GM12878 (cell line): ENCODE measurements around the gene SOX4. TPM values are rescaled to one million over a fixed set of nuclear protein-coding genes. Genes with fewer than 3 reads are reported as not detected.
A peak's percentile ranks its signal among the peaks of the same experiment; 100 is the strongest.

Source experiments
- BCL11A ChIP-seq: IDR thresholded peaks from 2 replicates; pipeline ENCODE4 v1.6.1; 2011; ENCODE audit warnings: low read depth, low read length
- BMI1 ChIP-seq: fragments of 450-650 bp; IDR thresholded peaks from 2 replicates; pipeline ENCODE4 v1.6.1; 2016; ENCODE audit warnings: mild to moderate bottlenecking, moderate library complexity, borderline replicate concordance
- CEBPZ ChIP-seq: fragments of 150-350 bp; IDR thresholded peaks from 2 replicates; pipeline ENCODE4 v1.6.1; 2016; ENCODE audit warnings: low read depth, low read length
- DPF2 ChIP-seq: fragments of 450-650 bp; IDR thresholded peaks from 2 replicates; pipeline ENCODE4 v1.6.1; 2017; ENCODE audit warnings: mild to moderate bottlenecking
- GATAD2B ChIP-seq: fragments of 450-650 bp; conservative IDR thresholded peaks from 2 replicates; pipeline ENCODE4 v1.6.1; 2017; ENCODE audit warnings: low read depth, mild to moderate bottlenecking, moderate library complexity
- KDM1A ChIP-seq: fragments of 200-600 bp; sonication (generic); IDR thresholded peaks from 2 replicates; pipeline ENCODE4 v1.6.1; 2016; ENCODE audit warnings: borderline replicate concordance
- MXI1 ChIP-seq: fragments of 150-350 bp; IDR thresholded peaks from 2 replicates; pipeline ENCODE4 v1.6.1; 2011; ENCODE audit warnings: low read depth, mild to moderate bottlenecking, inconsistent platforms, low read length, improper control_type of control experiment
- NFIC ChIP-seq: IDR thresholded peaks from 2 replicates; pipeline ENCODE4 v1.6.1; 2012; ENCODE audit warnings: low read depth, mild to moderate bottlenecking, inconsistent platforms, low read length, moderate library complexity
- PRDM15 ChIP-seq: fragments of 450-650 bp; formaldehyde crosslinking; IDR thresholded peaks from 2 replicates; pipeline ENCODE4 v1.4.0; 2020; ENCODE audit warnings: mild to moderate bottlenecking, moderate library complexity
- RELB ChIP-seq: fragments of 450-650 bp; IDR thresholded peaks from 2 replicates; pipeline ENCODE4 v1.6.1; 2017; ENCODE audit warnings: low read depth, mild to moderate bottlenecking, moderate library complexity
- SMC3 ChIP-seq: IDR thresholded peaks from 2 replicates; pipeline ENCODE4 v1.6.1; 2011; ENCODE audit warnings: low read length, improper control_type of control experiment, borderline replicate concordance
- TCF7 ChIP-seq: IDR thresholded peaks from 2 replicates; pipeline ENCODE4 v1.6.1; 2014; ENCODE audit warnings: antibody characterized with exemption, borderline replicate concordance
- ZBED1 ChIP-seq: IDR thresholded peaks from 2 replicates; pipeline ENCODE4 v1.6.1; 2016; ENCODE audit warnings: borderline replicate concordance
- ZNF384 ChIP-seq: IDR thresholded peaks from 2 replicates; pipeline ENCODE4 v1.6.1; 2012; ENCODE audit warnings: low read depth, mild to moderate bottlenecking, low read length, improper control_type of control experiment, borderline replicate concordance
- polyA plus RNA-seq, 11 experiments: library from polyadenylated mRNA; depleted of rRNA in 4 of 11; unstranded in 6 of 11; stranded (reverse) in 5 of 11; fragments of >200 nt; fragmentation: Nextera tagmentation in 4 of 11; fragmentation: Illumina TruSeq in 1 of 11; extraction: Ambion mirVana in 4 of 11; extraction: Trizol in 1 of 11; gene quantifications; 1 replicate in 1 of 11; 2 replicates in 10 of 11; pipeline versions ENCODE4 v1.2.1 to v1.2.3, GENCODE V29; 2011 to 2016; ENCODE audit warnings: inconsistent platforms in 2 of 11, missing spikeins in 2 of 11, low read depth in 1 of 11
- total RNA-seq, 4 experiments: library from RNA; depleted of rRNA in 3 of 4; stranded (reverse); fragments of >200 nt in 3 of 4; fragmentation: Illumina TruSeq in 1 of 4; extraction: Trizol in 1 of 4; gene quantifications; 2 replicates each; pipeline versions ENCODE4 v1.2.1 to v1.2.3, GENCODE V29; 2013 to 2021
- TF ChIP-seq, protein P1 (sequence below): IDR thresholded peaks from 2 replicates; pipeline ENCODE4 v1.6.1; 2012; ENCODE audit warnings: improper control_type of control experiment, low read depth, low read length; ENCODE audit not compliant: insufficient replicate concordance

SOX4 gene
- total and polyA plus RNA-seq, 10 of the 15 experiments (the other 5 are each of a cell fraction or from before 2014, with no cell fraction given) = 16.8 to 119 (median 26.5) TPM

- TF ChIP-seq, protein P1, sequence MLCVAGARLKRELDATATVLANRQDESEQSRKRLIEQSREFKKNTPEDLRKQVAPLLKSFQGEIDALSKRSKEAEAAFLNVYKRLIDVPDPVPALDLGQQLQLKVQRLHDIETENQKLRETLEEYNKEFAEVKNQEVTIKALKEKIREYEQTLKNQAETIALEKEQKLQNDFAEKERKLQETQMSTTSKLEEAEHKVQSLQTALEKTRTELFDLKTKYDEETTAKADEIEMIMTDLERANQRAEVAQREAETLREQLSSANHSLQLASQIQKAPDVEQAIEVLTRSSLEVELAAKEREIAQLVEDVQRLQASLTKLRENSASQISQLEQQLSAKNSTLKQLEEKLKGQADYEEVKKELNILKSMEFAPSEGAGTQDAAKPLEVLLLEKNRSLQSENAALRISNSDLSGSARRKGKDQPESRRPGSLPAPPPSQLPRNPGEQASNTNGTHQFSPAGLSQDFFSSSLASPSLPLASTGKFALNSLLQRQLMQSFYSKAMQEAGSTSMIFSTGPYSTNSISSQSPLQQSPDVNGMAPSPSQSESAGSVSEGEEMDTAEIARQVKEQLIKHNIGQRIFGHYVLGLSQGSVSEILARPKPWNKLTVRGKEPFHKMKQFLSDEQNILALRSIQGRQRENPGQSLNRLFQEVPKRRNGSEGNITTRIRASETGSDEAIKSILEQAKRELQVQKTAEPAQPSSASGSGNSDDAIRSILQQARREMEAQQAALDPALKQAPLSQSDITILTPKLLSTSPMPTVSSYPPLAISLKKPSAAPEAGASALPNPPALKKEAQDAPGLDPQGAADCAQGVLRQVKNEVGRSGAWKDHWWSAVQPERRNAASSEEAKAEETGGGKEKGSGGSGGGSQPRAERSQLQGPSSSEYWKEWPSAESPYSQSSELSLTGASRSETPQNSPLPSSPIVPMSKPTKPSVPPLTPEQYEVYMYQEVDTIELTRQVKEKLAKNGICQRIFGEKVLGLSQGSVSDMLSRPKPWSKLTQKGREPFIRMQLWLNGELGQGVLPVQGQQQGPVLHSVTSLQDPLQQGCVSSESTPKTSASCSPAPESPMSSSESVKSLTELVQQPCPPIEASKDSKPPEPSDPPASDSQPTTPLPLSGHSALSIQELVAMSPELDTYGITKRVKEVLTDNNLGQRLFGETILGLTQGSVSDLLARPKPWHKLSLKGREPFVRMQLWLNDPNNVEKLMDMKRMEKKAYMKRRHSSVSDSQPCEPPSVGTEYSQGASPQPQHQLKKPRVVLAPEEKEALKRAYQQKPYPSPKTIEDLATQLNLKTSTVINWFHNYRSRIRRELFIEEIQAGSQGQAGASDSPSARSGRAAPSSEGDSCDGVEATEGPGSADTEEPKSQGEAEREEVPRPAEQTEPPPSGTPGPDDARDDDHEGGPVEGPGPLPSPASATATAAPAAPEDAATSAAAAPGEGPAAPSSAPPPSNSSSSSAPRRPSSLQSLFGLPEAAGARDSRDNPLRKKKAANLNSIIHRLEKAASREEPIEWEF = no peak
- TF ChIP-seq RELB (peak; percentile 67; the same call in 1 of the 2 replicates), CEBPZ (no peak), SMC3 (no peak), GATAD2B (no peak), PRDM15 (CRISPR knock-in tag) (no peak), MXI1 (0 out of 2 replicates have a peak, but pooled peaks have one; percentile 37), TCF7 (no peak), BCL11A (no peak), KDM1A (no peak), ZBED1 (no peak; the same call in 1 of the 2 replicates), BMI1 (no peak), DPF2 (0 out of 2 replicates have a peak, but pooled peaks have one; percentile 9), ZNF384 (peak; percentile 92), NFIC (peak; percentile 55)
Measured at GRCh38 chr6:21603082-21603952, 9.8 kb downstream of the SOX4 start (continued).
